H9 (cell line): ENCODE results near the gene COL28A1. TPM values are rescaled to one million over a fixed set of nuclear protein-coding genes. Genes with fewer than 3 reads are reported as not detected.

Experiments used
- DNase-seq: peaks from one replicate; pipeline ENCODE4 v3.0.0-alpha.2; 2017
- H2AFZ ChIP-seq: one replicate; pipeline ENCODE4 v1.6.1; 2013; ENCODE audit warnings: mild to moderate bottlenecking, low read length, control low read depth, moderate library complexity
- H2AK5ac ChIP-seq: 2 replicates; pipeline ENCODE4 v1.6.1; 2013; ENCODE audit warnings: low read length, control low read depth, mixed read lengths; ENCODE audit not compliant: insufficient read length
- H2BK120ac ChIP-seq: one replicate; pipeline ENCODE4 v1.6.1; 2013; ENCODE audit warnings: low read depth, mild to moderate bottlenecking, low read length, control low read depth, inconsistent platforms; ENCODE audit not compliant: poor library complexity, severe bottlenecking
- H2BK12ac ChIP-seq: 2 replicates; pipeline ENCODE4 v1.6.1; 2013; ENCODE audit warnings: low read length, control low read depth, mixed read lengths, low read depth; ENCODE audit not compliant: insufficient read length
- H2BK15ac ChIP-seq: 2 replicates; pipeline ENCODE4 v1.6.1; 2013; ENCODE audit warnings: low read depth, low read length, control low read depth
- H2BK20ac ChIP-seq: one replicate; pipeline ENCODE4 v1.6.1; 2013; ENCODE audit warnings: low read depth, mild to moderate bottlenecking, low read length, control low read depth, inconsistent platforms; ENCODE audit not compliant: poor library complexity, severe bottlenecking
- H2BK5ac ChIP-seq: 2 replicates; pipeline ENCODE4 v1.6.1; 2013; ENCODE audit warnings: low read length, control low read depth, mixed read lengths; ENCODE audit not compliant: insufficient read length
- H3K14ac ChIP-seq: 2 replicates; pipeline ENCODE4 v1.6.1; 2013; ENCODE audit warnings: low read length, control low read depth; ENCODE audit not compliant: insufficient read depth
- H3K18ac ChIP-seq: 2 replicates; pipeline ENCODE4 v1.6.1; 2013; ENCODE audit warnings: low read depth, mild to moderate bottlenecking, mixed read lengths, low read length, control low read depth; ENCODE audit not compliant: insufficient read length
- H3K23ac ChIP-seq: 2 replicates; pipeline ENCODE4 v1.6.1; 2013; ENCODE audit warnings: low read length, control low read depth, mixed read lengths, low read depth; ENCODE audit not compliant: insufficient read length
- H3K23me2 ChIP-seq: 2 replicates; pipeline ENCODE4 v1.6.1; 2013; ENCODE audit warnings: low read depth, mild to moderate bottlenecking, mixed read lengths, low read length, control low read depth; ENCODE audit not compliant: insufficient read length, poor library complexity, severe bottlenecking
- H3K27ac ChIP-seq: 2 replicates; pipeline ENCODE4 v1.5.1; 2013; ENCODE audit warnings: low read length, control low read depth, mixed read lengths, low read depth; ENCODE audit not compliant: insufficient read length
- H3K27me3 ChIP-seq: 2 replicates; pipeline ENCODE4 v1.6.1; 2013; ENCODE audit warnings: low read length, control low read depth, inconsistent platforms; ENCODE audit not compliant: insufficient read depth
- H3K4ac ChIP-seq: 2 replicates; pipeline ENCODE4 v1.6.1; 2013; ENCODE audit warnings: low read depth, mild to moderate bottlenecking, control low read depth, inconsistent platforms, low read length, moderate library complexity
- H3K4me1 ChIP-seq: 2 replicates; pipeline ENCODE4 v1.6.1; 2013; ENCODE audit warnings: low read length, control low read depth, inconsistent platforms; ENCODE audit not compliant: insufficient read depth
- H3K4me2 ChIP-seq: 2 replicates; pipeline ENCODE4 v1.6.1; 2013; ENCODE audit warnings: low read length, control low read depth, mixed read lengths; ENCODE audit not compliant: insufficient read length, insufficient read depth
- H3K56ac ChIP-seq: 2 replicates; pipeline ENCODE4 v1.6.1; 2013; ENCODE audit warnings: low read depth, mild to moderate bottlenecking, mixed read lengths, low read length, control low read depth; ENCODE audit not compliant: insufficient read length
- H3K79me1 ChIP-seq: 2 replicates; pipeline ENCODE4 v1.6.1; 2013; ENCODE audit warnings: low read depth, mild to moderate bottlenecking, moderate library complexity, low read length, control low read depth, inconsistent platforms; ENCODE audit not compliant: insufficient read depth, poor library complexity, severe bottlenecking
- H3K79me2 ChIP-seq: 2 replicates; pipeline ENCODE4 v1.6.1; 2013; ENCODE audit warnings: low read length, control low read depth, inconsistent platforms; ENCODE audit not compliant: insufficient read depth
- H3K9ac ChIP-seq: 2 replicates; pipeline ENCODE4 v1.6.1; 2013; ENCODE audit warnings: low read length, control low read depth, mixed read lengths; ENCODE audit not compliant: insufficient read length; ENCODE audit errors: extremely low read depth
- H3K9me3 ChIP-seq: one replicate; pipeline ENCODE4 v1.6.1; 2013; ENCODE audit warnings: low read depth, low read length, inconsistent platforms; ENCODE audit not compliant: control insufficient read depth
- H3T11ph ChIP-seq: one replicate; pipeline ENCODE4 v1.6.1; 2013; ENCODE audit warnings: mild to moderate bottlenecking, low read length, control low read depth, inconsistent platforms
- H4K20me1 ChIP-seq: one replicate; pipeline ENCODE4 v1.6.1; 2013; ENCODE audit not compliant: control insufficient read depth, insufficient read length, insufficient read depth
- H4K5ac ChIP-seq: 2 replicates; pipeline ENCODE4 v1.6.1; 2013; ENCODE audit warnings: low read depth, mild to moderate bottlenecking, mixed read lengths, low read length, control low read depth; ENCODE audit not compliant: insufficient read length
- H4K8ac ChIP-seq: replicated peaks from 2 replicates; pipeline ENCODE4 v1.6.1; 2013; ENCODE audit warnings: low read length, control low read depth, mixed read lengths, low read depth; ENCODE audit not compliant: insufficient read length
- H4K91ac ChIP-seq: 2 replicates; pipeline ENCODE4 v1.6.1; 2013; ENCODE audit warnings: low read depth, mild to moderate bottlenecking, moderate library complexity, mixed read lengths, low read length, control low read depth; ENCODE audit not compliant: insufficient read length
- H3K27ac Mint-ChIP-seq, 3 experiments: 2 replicates in 2 of 3; 3 replicates in 1 of 3; pipeline ENCODE4 v1.8.0; 2020 to 2021; ENCODE audit warnings: mixed read lengths in 3 of 3, mild to moderate bottlenecking in 1 of 3, moderate library complexity in 1 of 3
- H3K27me3 Mint-ChIP-seq: 2 replicates; pipeline ENCODE4 v1.8.0; 2021; ENCODE audit warnings: low read depth, mild to moderate bottlenecking, moderate library complexity, mixed read lengths
- H3K36me3 Mint-ChIP-seq, 3 experiments: 2 replicates in 2 of 3; 3 replicates in 1 of 3; pipeline ENCODE4 v1.8.0; 2020 to 2021; ENCODE audit warnings: low read depth in 3 of 3, mixed read lengths in 3 of 3; ENCODE audit not compliant: insufficient read depth in 1 of 3
- H3K4me1 Mint-ChIP-seq, 2 experiments: 2 replicates each; pipeline ENCODE4 v1.8.0; 2020; ENCODE audit warnings: mixed read lengths in 2 of 2
- H3K4me3 Mint-ChIP-seq, 2 experiments: 2 replicates in 1 of 2; 3 replicates in 1 of 2; pipeline ENCODE4 v1.8.0; 2020 to 2021; ENCODE audit warnings: mild to moderate bottlenecking in 2 of 2, mixed read lengths in 2 of 2, moderate library complexity in 1 of 2
- H3K9me3 Mint-ChIP-seq, 2 experiments: 2 replicates in 1 of 2; 3 replicates in 1 of 2; pipeline ENCODE4 v1.8.0; 2020; ENCODE audit warnings: mild to moderate bottlenecking in 2 of 2, mixed read lengths in 2 of 2, moderate library complexity in 1 of 2
- CTCF ChIP-seq: fragments of 200-600 bp; sonication (generic); conservative IDR thresholded peaks from 3 replicates; pipeline ENCODE4 v1.8.0; 2021; ENCODE audit warnings: antibody characterized with exemption, mild to moderate bottlenecking
- WGBS: extraction: QIAGEN DNeasy Blood & Tissue Kit; methylation state at CpG from one replicate; pipeline ENCODE4 v1.1.7; 2013; ENCODE audit warnings: missing lambda C conversion rate, low lambda C conversion rate, mixed read lengths; ENCODE audit not compliant: insufficient read length; ENCODE audit errors: extremely low coverage; 5-methylcytosine and 5-hydroxymethylcytosine counted together
- total RNA-seq: library from RNA; stranded (reverse); gene quantifications from 2 replicates; pipeline ENCODE4 v1.2.1, GENCODE V29; 2021

COL28A1 gene
- total RNA-seq, 1 experiment from 2014 or later, result 0.66 TPM

- H3T11ph ChIP-seq, result no peak overlapping the region
- H3K14ac ChIP-seq, result no peak overlapping the region
- no peak for TF ChIP-seq CTCF
- H4K8ac ChIP-seq, result no peak overlapping the region
- H3K79me1 ChIP-seq, result no peaks in the 10 kb centered on the region
- H2AK5ac ChIP-seq, result no peak overlapping the region
- no peak overlapping the region for H2AFZ ChIP-seq
- Mint-ChIP-seq H3K9me3 (no peaks in the 10 kb centered on the region), H3K4me1 (peaks cover 0 to 6% of the 10 kb centered on the region in 2 experiments; a peak in 1 of 4 replicates), H3K27ac (no peak overlapping the region), H3K4me3 (no peak overlapping the region), H3K36me3 (no peaks in the 10 kb centered on the region), H3K27me3 (no peaks in the 10 kb centered on the region)
- no peak overlapping the region for H2BK12ac ChIP-seq
- WGBS, result no CpG with 5 or more reads among the region's 2 CpGs
- no peak overlapping the region for H3K4ac ChIP-seq
- H2BK120ac ChIP-seq, result no peak overlapping the region
- no peak for DNase-seq
- no peak overlapping the region for H3K27ac ChIP-seq
- no peaks in the 10 kb centered on the region for H3K79me2 ChIP-seq
- no peak overlapping the region for H2BK5ac ChIP-seq
- no peak overlapping the region for H3K4me2 ChIP-seq
- H2BK15ac ChIP-seq, result no peak overlapping the region
- H3K9ac ChIP-seq, result no peak overlapping the region
- no peaks in the 10 kb centered on the region for H3K4me1 ChIP-seq
- H3K27me3 ChIP-seq, result no peaks in the 10 kb centered on the region
- H4K91ac ChIP-seq, result no peak overlapping the region
- H3K9me3 ChIP-seq, result no peaks in the 10 kb centered on the region
- no peak overlapping the region for H3K18ac ChIP-seq
- no peak overlapping the region for H3K56ac ChIP-seq
- no peak overlapping the region for H2BK20ac ChIP-seq
- no peak overlapping the region for H3K23ac ChIP-seq
- H4K20me1 ChIP-seq, result no peaks in the 10 kb centered on the region
- H4K5ac ChIP-seq, result no peak overlapping the region
- H3K23me2 ChIP-seq, result no peaks in the 10 kb centered on the region
These were observed 2.0 kb upstream of the COL28A1 start for GRCh38 chr7:7537711-7538110.
